Stimulated activated CD8-positive, alpha-beta memory T cell treated with anti-CD3 and anti-CD28 coated beads, Interleukin-4, amount 100 ng/mL, for 4 hours (primary cell): Measurements from ENCODE around the gene DENND5B.
"Not testable (repeated sequence)": the region's sequence is repeated elsewhere in the genome, so short reads cannot be mapped to it uniquely, and the experiment has no call there.

Experiments used
- DNase-seq, 2 donors: peaks; one replicate each; pipeline ENCODE4 v3.0.0-alpha.2; 2020; ENCODE audit warnings: low read depth in 2 of 2, low spot score in 1 of 2

DENND5B gene

GRCh38 chr12:31475610-31476009, 115.3 kb downstream of the DENND5B start:
- DNase-seq: not testable (repeated sequence)

GRCh38 chr12:31474751-31475150, 116.2 kb downstream of the DENND5B start:
- no peak for DNase-seq

- no peak for DNase-seq
Observed at GRCh38 chr12:31471823-31472222, 119.1 kb downstream of the DENND5B start.

- DNase-seq: no peak
Observed at GRCh38 chr12:31471051-31471450, 119.9 kb downstream of the DENND5B start.

- no peak for DNase-seq
Observed at GRCh38 chr12:31470459-31470858, 120.5 kb downstream of the DENND5B start.

- DNase-seq: no peak
Observed at GRCh38 chr12:31466768-31467167, 124.2 kb downstream of the DENND5B start.

- DNase-seq: no peak
Observed at GRCh38 chr12:31465002-31465401, 125.9 kb downstream of the DENND5B start.

- no peak for DNase-seq
Observed at GRCh38 chr12:31460024-31460423, 130.9 kb downstream of the DENND5B start.

- no peak for DNase-seq
Observed at GRCh38 chr12:31456562-31456961, 134.4 kb downstream of the DENND5B start.

- no peak for DNase-seq
Observed at GRCh38 chr12:31444736-31445135, 146.2 kb downstream of the DENND5B start.

- no peak for DNase-seq
Observed at GRCh38 chr12:31440586-31440985, 150.3 kb downstream of the DENND5B start.

GRCh38 chr12:31440134-31440533, 150.8 kb downstream of the DENND5B start:
- DNase-seq: no peak

GRCh38 chr12:31431721-31432240, 159.2 kb downstream of the DENND5B start:
- DNase-seq: no peak

GRCh38 chr12:31423405-31423804, 167.5 kb downstream of the DENND5B start:
- no peak for DNase-seq

- DNase-seq: no peak
Observed at GRCh38 chr12:31412292-31412801, 178.6 kb downstream of the DENND5B start.

- DNase-seq: no peak
Observed at GRCh38 chr12:31408763-31409162, 182.2 kb downstream of the DENND5B start.

- no peak for DNase-seq
Observed at GRCh38 chr12:31407562-31407961, 183.4 kb downstream of the DENND5B start.

- DNase-seq: no peak
Observed at GRCh38 chr12:31406345-31406744, 184.6 kb downstream of the DENND5B start.

GRCh38 chr12:31405021-31405420, 185.9 kb downstream of the DENND5B start:
- DNase-seq: no peak

- peak; percentile 2 to 18 for DNase-seq
Observed at GRCh38 chr12:31403099-31403607, 187.8 kb downstream of the DENND5B start.

- DNase-seq: no peak
Observed at GRCh38 chr12:31393004-31393550, 197.9 kb downstream of the DENND5B start.

GRCh38 chr12:31390991-31391390, 199.9 kb downstream of the DENND5B start:
- no peak for DNase-seq

- DNase-seq: no peak
Observed at GRCh38 chr12:31388713-31389112, 202.2 kb downstream of the DENND5B start.
